ENCODE data around the gene MKI67. TPM values are rescaled to one million over a fixed set of nuclear protein-coding genes. Genes with fewer than 3 reads are reported as not detected.
A peak's percentile ranks its signal among the peaks of the same experiment; 100 is the strongest.

MKI67 gene
- total RNA-seq, 1 donor = 1.8 TPM

GRCh38 chr10:128051548-128051947, 74.7 kb downstream of the MKI67 start:
- peaks cover 84% of the 10 kb centered on the region for H3K4me1 ChIP-seq (ENCODE audit: insufficient read depth, low read length)
- H3K4me3 ChIP-seq (ENCODE audit: low read length) = peak overlapping the region; percentile 0
- no peaks in the 10 kb centered on the region for H3K9me3 ChIP-seq (ENCODE audit: low read depth, low read length)

DNA sequence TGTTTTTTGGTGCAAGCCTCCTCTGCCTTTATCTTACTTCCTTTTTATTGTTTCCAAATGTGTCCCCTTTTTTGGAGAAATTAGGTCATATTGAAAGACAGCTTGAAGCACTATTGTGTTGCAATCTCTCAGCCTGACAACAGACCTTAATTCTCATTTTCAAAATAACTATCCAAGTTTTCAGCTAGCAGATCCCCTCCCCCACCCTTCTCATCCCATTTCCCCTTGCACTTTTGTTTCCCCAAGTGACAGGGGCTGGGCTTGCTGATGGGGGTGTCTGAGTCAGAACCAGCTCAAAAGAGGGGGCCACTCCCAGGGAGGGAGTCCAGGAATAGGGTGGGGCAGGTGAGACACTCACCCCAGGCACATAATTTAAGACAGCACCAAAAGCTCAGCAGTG, 75.3 kb downstream of the MKI67 start:
- Histone ChIP-seq H3K27me3 (ENCODE audit: insufficient read depth, low read length) (no peaks in the 10 kb centered on the region), H3K4me3 (ENCODE audit: low read length) (peak overlapping the region; percentile 94), H3K9me3 (ENCODE audit: low read depth, low read length) (no peaks in the 10 kb centered on the region), H3K4me1 (ENCODE audit: insufficient read depth, low read length) (peaks cover 90% of the 10 kb centered on the region)

More at GRCh38 chr10:128051548-128051947, 74.7 kb downstream of the MKI67 start:
- no peaks in the 10 kb centered on the region for H3K27me3 ChIP-seq (ENCODE audit: insufficient read depth, low read length)

DNA sequence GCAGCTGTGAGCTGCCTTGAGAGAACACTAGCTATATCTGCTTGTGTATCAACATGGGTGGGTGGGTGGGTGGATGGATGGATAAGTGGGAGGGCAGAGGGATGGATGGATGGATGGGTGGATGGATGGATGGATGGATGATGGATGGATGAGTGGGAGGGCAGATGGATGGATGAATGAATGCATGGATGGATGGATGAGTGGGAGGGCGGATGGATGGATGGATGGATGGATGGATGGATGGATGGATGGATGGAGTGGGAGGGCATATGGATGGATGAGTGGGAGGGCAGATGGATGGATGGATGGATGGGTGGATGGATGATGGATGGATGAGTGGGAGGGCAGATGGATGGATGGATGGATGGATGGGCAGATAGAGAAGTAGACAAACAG, 76.1 kb downstream of the MKI67 start:
- Histone ChIP-seq H3K4me3 (ENCODE audit: low read length) (peak overlapping the region; percentile 94), H3K4me1 (ENCODE audit: insufficient read depth, low read length) (peaks cover 92% of the 10 kb centered on the region), H3K9me3 (ENCODE audit: low read depth, low read length) (no peaks in the 10 kb centered on the region), H3K27me3 (ENCODE audit: insufficient read depth, low read length) (no peaks in the 10 kb centered on the region)

DNA sequence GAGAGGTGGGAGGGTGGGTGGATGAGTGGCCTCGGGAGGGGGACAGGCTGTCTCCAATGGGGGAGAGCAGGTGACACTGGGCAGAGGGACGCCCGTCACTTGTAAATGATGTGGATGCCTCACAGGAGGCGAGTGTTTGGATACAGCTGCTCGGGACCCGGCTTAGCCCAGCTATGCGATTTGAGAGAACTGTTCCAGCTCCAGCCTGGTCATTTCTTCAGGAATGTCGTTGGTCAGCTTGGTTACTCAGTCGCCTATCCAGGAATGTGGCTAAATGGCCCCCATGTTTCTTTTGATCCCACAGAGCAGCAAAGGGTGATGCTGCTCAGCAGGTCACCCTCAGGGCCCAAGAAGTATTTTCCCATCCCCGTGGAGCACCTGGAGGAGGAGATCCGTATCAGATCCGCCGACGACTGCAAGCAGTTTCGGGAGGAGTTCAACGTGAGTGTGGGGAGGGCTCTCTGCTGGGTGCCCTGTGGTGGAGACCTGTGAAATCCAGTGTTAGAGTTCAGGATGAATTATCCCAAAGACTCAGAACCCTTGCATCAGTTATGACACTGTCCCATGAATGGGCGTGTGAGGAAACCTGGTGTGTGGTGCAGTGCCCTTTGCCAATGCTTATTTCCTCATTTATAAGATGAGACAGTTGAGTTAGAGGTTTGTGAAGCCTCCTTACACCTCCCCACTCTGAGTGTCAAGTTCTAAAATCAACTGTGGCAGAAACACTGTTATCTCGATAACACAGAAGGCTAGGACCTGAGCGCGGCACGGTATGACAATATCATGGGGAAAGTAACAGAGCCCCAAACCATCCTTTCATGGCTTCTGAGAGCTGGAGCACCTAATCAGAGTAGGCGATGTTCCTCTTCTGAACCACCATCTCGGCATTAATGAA, 76.8 kb downstream of the MKI67 start:
- peaks cover 89% of the 10 kb centered on the region for H3K4me1 ChIP-seq (ENCODE audit: insufficient read depth, low read length)
- no peaks in the 10 kb centered on the region for H3K27me3 ChIP-seq (ENCODE audit: insufficient read depth, low read length)
- peak overlapping the region; percentile 94 for H3K4me3 ChIP-seq (ENCODE audit: low read length)
- no peaks in the 10 kb centered on the region for H3K9me3 ChIP-seq (ENCODE audit: low read depth, low read length)

DNA sequence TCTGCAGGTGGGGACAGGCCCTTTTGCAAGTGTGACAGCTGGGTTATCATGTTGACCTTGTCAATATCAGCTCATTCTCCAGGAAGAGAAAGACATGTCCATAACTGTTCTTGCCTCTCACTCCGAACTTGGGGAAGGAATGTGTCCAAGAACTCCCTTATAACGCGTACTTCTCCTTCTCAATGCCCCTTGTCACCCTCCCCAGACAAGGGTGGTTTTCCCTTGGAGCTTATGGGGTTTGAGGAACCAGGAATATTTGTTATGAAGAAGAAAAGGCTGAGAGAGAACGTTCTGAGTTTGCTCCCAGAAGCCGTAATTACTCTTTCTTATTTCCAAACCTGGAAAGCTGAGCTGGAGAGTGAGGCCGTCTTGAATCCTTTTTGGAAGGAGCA, 77.4 kb downstream of the MKI67 start:
- Histone ChIP-seq H3K27me3 (ENCODE audit: insufficient read depth, low read length) (no peaks in the 10 kb centered on the region), H3K9me3 (ENCODE audit: low read depth, low read length) (no peaks in the 10 kb centered on the region), H3K4me3 (ENCODE audit: low read length) (peak overlapping the region; percentile 94), H3K4me1 (ENCODE audit: insufficient read depth, low read length) (peaks cover 83% of the 10 kb centered on the region)

DNA sequence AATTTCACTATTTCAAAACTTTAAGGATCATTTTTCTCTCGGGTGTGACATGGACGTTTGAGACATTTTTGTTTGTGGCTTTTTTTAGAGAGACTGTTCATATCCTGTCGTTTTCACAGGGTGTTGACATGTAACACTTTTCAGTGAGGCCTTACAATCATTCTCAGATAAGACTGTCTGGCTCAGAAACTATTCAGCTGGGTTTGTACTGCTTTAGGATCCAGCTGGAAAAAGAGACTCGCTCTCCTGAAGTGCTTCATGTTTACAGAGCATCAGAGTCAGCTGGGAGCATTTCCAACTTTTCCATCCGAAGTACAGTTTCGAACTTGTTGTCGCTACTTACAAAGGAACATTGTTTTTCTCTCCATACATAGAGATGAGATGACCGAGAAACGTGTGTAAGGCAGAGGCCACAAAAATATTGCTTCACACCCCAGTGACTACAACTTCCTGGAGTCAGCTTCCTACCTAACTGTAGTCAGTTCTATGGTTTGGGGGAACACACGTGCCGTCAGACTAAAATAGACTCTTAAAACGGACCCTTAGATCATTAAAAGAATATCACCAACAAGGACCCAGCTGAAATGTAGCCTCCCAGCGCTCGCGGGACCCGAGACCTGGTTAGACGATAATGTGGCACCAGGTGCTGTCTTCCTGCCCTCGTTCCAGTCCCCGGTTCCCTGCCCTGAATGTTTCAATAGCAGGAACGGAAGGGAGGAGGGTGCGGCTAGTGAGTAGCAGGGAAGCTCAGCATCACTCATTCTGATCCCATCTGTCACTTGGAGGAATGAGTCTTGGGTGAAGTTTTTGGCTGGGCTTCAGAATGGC, 78.0 kb downstream of the MKI67 start:
- Histone ChIP-seq H3K9me3 (ENCODE audit: low read depth, low read length) (no peaks in the 10 kb centered on the region), H3K4me1 (ENCODE audit: insufficient read depth, low read length) (peaks cover 76% of the 10 kb centered on the region), H3K4me3 (ENCODE audit: low read length) (peak overlapping the region; percentile 94), H3K27me3 (ENCODE audit: insufficient read depth, low read length) (no peaks in the 10 kb centered on the region)

- H3K4me3 ChIP-seq (ENCODE audit: low read length) = peak overlapping the region; percentile 94
- peaks cover 68% of the 10 kb centered on the region for H3K4me1 ChIP-seq (ENCODE audit: insufficient read depth, low read length)
- H3K9me3 ChIP-seq (ENCODE audit: low read depth, low read length) = no peaks in the 10 kb centered on the region
- no peaks in the 10 kb centered on the region for H3K27me3 ChIP-seq (ENCODE audit: insufficient read depth, low read length)
Observed at GRCh38 chr10:128047351-128047750, 78.9 kb downstream of the MKI67 start.

DNA sequence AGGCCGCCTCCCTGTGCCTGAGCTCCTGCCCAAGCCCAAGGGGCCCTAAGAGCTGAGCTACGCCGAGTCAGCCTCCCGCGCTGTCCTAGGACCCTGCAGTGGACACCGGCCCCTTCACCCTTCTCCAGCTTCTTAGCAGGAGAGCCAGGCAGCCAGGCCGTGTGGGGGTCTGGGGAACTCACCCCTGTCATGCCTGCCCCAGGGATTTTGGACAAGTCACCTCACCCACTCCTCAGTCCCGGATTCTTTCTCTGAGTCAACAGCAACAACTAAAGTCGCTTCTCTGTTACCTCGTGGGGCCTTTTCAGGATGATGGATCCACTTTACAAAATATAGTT, 79.3 kb downstream of the MKI67 start:
- H3K27me3 ChIP-seq (ENCODE audit: insufficient read depth, low read length) = no peaks in the 10 kb centered on the region
- peak overlapping the region; percentile 94 for H3K4me3 ChIP-seq (ENCODE audit: low read length)
- H3K4me1 ChIP-seq (ENCODE audit: insufficient read depth, low read length) = peaks cover 64% of the 10 kb centered on the region
- H3K9me3 ChIP-seq (ENCODE audit: low read depth, low read length) = no peaks in the 10 kb centered on the region

Other genes starting within 250 kb of the MKI67 start
- gene CLRN3, start 233.5 kb downstream of the MKI67 start, total RNA-seq = not detected
- 205 TPM for gene PTPRE, start 219.3 kb downstream of the MKI67 start, total RNA-seq

Data from mononuclear cell (primary cell).